MM.1S (cell line): ENCODE measurements around the gene SMIM29.

ENCODE experiments used
- DNase-seq: peaks from one replicate; pipeline ENCODE4 v3.0.0-alpha.2; 2015
- H2AFZ ChIP-seq: fragments of 300-600 bp; sonication (generic); 2 replicates; pipeline ENCODE4 v1.6.0; 2016; ENCODE audit warnings: antibody characterized with exemption, low read length
- H3F3A ChIP-seq: fragments of 300-600 bp; sonication (generic); 2 replicates; pipeline ENCODE4 v1.6.1; 2016; ENCODE audit warnings: mild to moderate bottlenecking, antibody characterized with exemption, low read length, moderate library complexity, mixed read lengths; ENCODE audit not compliant: insufficient read depth
- H3K27ac ChIP-seq: fragments of 300-600 bp; sonication (generic); 2 replicates; pipeline ENCODE4 v1.5.1; 2016; ENCODE audit warnings: mild to moderate bottlenecking, low read length
- H3K27me3 ChIP-seq: fragments of 300-600 bp; sonication (generic); replicated peaks from 2 replicates; pipeline ENCODE4 v1.6.0; 2016; ENCODE audit warnings: low read length; ENCODE audit not compliant: insufficient read depth
- H3K36me3 ChIP-seq: fragments of 300-600 bp; sonication (generic); replicated peaks from 2 replicates; pipeline ENCODE4 v1.6.1; 2016; ENCODE audit warnings: mild to moderate bottlenecking, low read length, mixed read lengths; ENCODE audit not compliant: insufficient read depth
- H3K4me1 ChIP-seq: fragments of 300-600 bp; sonication (generic); 2 replicates; pipeline ENCODE4 v1.6.1; 2016; ENCODE audit warnings: low read length, mixed read lengths
- H3K4me2 ChIP-seq: fragments of 300-600 bp; sonication (generic); 2 replicates; pipeline ENCODE4 v1.6.0; 2016; ENCODE audit warnings: low read depth, low read length
- H3K4me3 ChIP-seq: fragments of 300-600 bp; sonication (generic); 2 replicates; pipeline ENCODE4 v1.5.1; 2016; ENCODE audit warnings: low read length, mixed read lengths
- H3K79me2 ChIP-seq: fragments of 300-600 bp; sonication (generic); 2 replicates; pipeline ENCODE4 v1.6.1; 2016; ENCODE audit warnings: mixed run types, low read length, mixed read lengths
- H3K9ac ChIP-seq: fragments of 300-600 bp; sonication (generic); 2 replicates; pipeline ENCODE4 v1.6.1; 2016; ENCODE audit warnings: low read length, mixed read lengths
- H3K9me2 ChIP-seq: fragments of 300-600 bp; sonication (generic); replicated peaks from 2 replicates; pipeline ENCODE4 v1.6.1; 2016; ENCODE audit warnings: mild to moderate bottlenecking, low read length, mixed read lengths; ENCODE audit not compliant: insufficient read depth
- H3K9me3 ChIP-seq: fragments of 300-600 bp; sonication (generic); replicated peaks from 2 replicates; pipeline ENCODE4 v1.6.1; 2016; ENCODE audit warnings: mild to moderate bottlenecking, low read length, mixed read lengths; ENCODE audit not compliant: insufficient read depth
- H4K20me1 ChIP-seq: fragments of 300-600 bp; sonication (generic); 2 replicates; pipeline ENCODE4 v1.6.1; 2016; ENCODE audit warnings: mild to moderate bottlenecking, low read length, moderate library complexity, mixed read lengths; ENCODE audit not compliant: insufficient read depth
- CTCF ChIP-seq: fragments of 300-600 bp; sonication (generic); IDR thresholded peaks from 2 replicates; pipeline ENCODE4 v1.5.1; 2016; ENCODE audit warnings: antibody characterized with exemption, low read length, mixed read lengths
- EZH2 ChIP-seq: fragments of 300-600 bp; sonication (generic); optimal IDR thresholded peaks from 2 replicates; pipeline ENCODE3; 2017; ENCODE audit warnings: low read depth, mild to moderate bottlenecking, antibody characterized with exemption, low read length, mixed read lengths
- EZH2phosphoT487 ChIP-seq: fragments of 300-600 bp; sonication (generic); IDR thresholded peaks from 2 replicates; pipeline ENCODE4 v1.6.1; 2018; ENCODE audit warnings: antibody characterized with exemption, low read length

SMIM29 gene

GRCh38 chr6:34277763-34278112 is 28.9 kb upstream of the SMIM29 start:
- Histone ChIP-seq H3K9ac (no peak overlapping the region), H3K36me3 (no peaks in the 10 kb centered on the region), H3K27me3 (no peaks in the 10 kb centered on the region), H2AFZ (no peak overlapping the region), H4K20me1 (no peaks in the 10 kb centered on the region), H3K4me1 (no peaks in the 10 kb centered on the region), H3K4me2 (no peak overlapping the region), H3K9me2 (no peaks in the 10 kb centered on the region), H3K79me2 (no peaks in the 10 kb centered on the region), H3K4me3 (no peak overlapping the region), H3K9me3 (no peaks in the 10 kb centered on the region), H3K27ac (no peak overlapping the region), H3F3A (no peaks in the 10 kb centered on the region)
- TF ChIP-seq EZH2phosphoT487 (no peak), CTCF (no peak), EZH2 (no peak)
- no peak for DNase-seq

GRCh38 chr6:34276881-34277762 is 28.3 kb upstream of the SMIM29 start:
- Histone ChIP-seq H3K9me3 (no peaks in the 10 kb centered on the region), H3K4me3 (no peak overlapping the region), H3K36me3 (no peaks in the 10 kb centered on the region), H3K4me1 (no peaks in the 10 kb centered on the region), H3K9ac (no peak overlapping the region), H2AFZ (no peak overlapping the region), H3F3A (no peaks in the 10 kb centered on the region), H3K27ac (no peak overlapping the region), H3K27me3 (no peaks in the 10 kb centered on the region), H3K79me2 (no peaks in the 10 kb centered on the region), H4K20me1 (no peaks in the 10 kb centered on the region), H3K4me2 (no peak overlapping the region), H3K9me2 (no peaks in the 10 kb centered on the region)
- DNase-seq, result no peak
- no peak for TF ChIP-seq EZH2
- no peak for TF ChIP-seq EZH2phosphoT487
- no peak for TF ChIP-seq CTCF

GRCh38 chr6:34276191-34276590 is 27.4 kb upstream of the SMIM29 start:
- TF ChIP-seq CTCF (no peak), EZH2 (no peak), EZH2phosphoT487 (no peak)

More at GRCh38 chr6:34276191-34276590, 27.4 kb upstream of the SMIM29 start:
- Histone ChIP-seq H3K9me3 (no peaks in the 10 kb centered on the region), H2AFZ (no peak overlapping the region), H3K27me3 (no peaks in the 10 kb centered on the region), H3K4me3 (no peak overlapping the region), H3K36me3 (no peaks in the 10 kb centered on the region), H4K20me1 (no peaks in the 10 kb centered on the region), H3K9me2 (no peaks in the 10 kb centered on the region), H3K9ac (no peak overlapping the region), H3F3A (no peaks in the 10 kb centered on the region), H3K79me2 (no peaks in the 10 kb centered on the region), H3K27ac (no peak overlapping the region), H3K4me2 (no peak overlapping the region), H3K4me1 (no peaks in the 10 kb centered on the region)
- DNase-seq, result no peak
